KOPT-K1 (cell line): ENCODE data around the gene AGBL1.

Experiments
- H3K27ac ChIP-seq: fragments of 200-600 bp; sonication (generic); 2 replicates; pipeline ENCODE4 v1.5.1; 2016; ENCODE audit warnings: antibody characterized with exemption, mild to moderate bottlenecking, low read depth, low read length; ENCODE audit not compliant: poor library complexity, severe bottlenecking
- H3K36me3 ChIP-seq: fragments of 200-600 bp; sonication (generic); 2 replicates; pipeline ENCODE4 v1.5.1; 2017; ENCODE audit warnings: antibody characterized with exemption, mild to moderate bottlenecking, low read length, moderate library complexity; ENCODE audit not compliant: insufficient read depth
- H3K9me3 ChIP-seq: fragments of 200-600 bp; sonication (generic); 2 replicates; pipeline ENCODE4 v1.5.1; 2017; ENCODE audit warnings: antibody characterized with exemption, low read length, mild to moderate bottlenecking; ENCODE audit not compliant: insufficient read depth, poor library complexity, severe bottlenecking

Gene AGBL1

GRCh38 chr15:86849136-86849535, 769.5 kb downstream of the AGBL1 start:
- Histone ChIP-seq H3K36me3 (no peaks in the 10 kb centered on the region), H3K27ac (no peak overlapping the region), H3K9me3 (no peaks in the 10 kb centered on the region)

GRCh38 chr15:86849558-86850285, 770.1 kb downstream of the AGBL1 start:
- Histone ChIP-seq H3K27ac (no peak overlapping the region), H3K9me3 (no peaks in the 10 kb centered on the region), H3K36me3 (no peaks in the 10 kb centered on the region)

GRCh38 chr15:86850939-86851338, 771.3 kb downstream of the AGBL1 start:
- Histone ChIP-seq H3K27ac (no peak overlapping the region), H3K36me3 (no peaks in the 10 kb centered on the region), H3K9me3 (no peaks in the 10 kb centered on the region)

- Histone ChIP-seq H3K9me3 (no peaks in the 10 kb centered on the region), H3K27ac (no peak overlapping the region), H3K36me3 (no peaks in the 10 kb centered on the region)
These were observed 773.1 kb downstream of the AGBL1 start for GRCh38 chr15:86852741-86853140.

GRCh38 chr15:86854176-86854575, 774.5 kb downstream of the AGBL1 start:
- H3K9me3 ChIP-seq: no peaks in the 10 kb centered on the region
- H3K36me3 ChIP-seq: no peaks in the 10 kb centered on the region
- no peak overlapping the region for H3K27ac ChIP-seq

GRCh38 chr15:86855307-86856291, 775.9 kb downstream of the AGBL1 start:
- Histone ChIP-seq H3K36me3 (no peaks in the 10 kb centered on the region), H3K27ac (no peak overlapping the region), H3K9me3 (no peaks in the 10 kb centered on the region)

- H3K36me3 ChIP-seq: no peaks in the 10 kb centered on the region
- no peaks in the 10 kb centered on the region for H3K9me3 ChIP-seq
- no peak overlapping the region for H3K27ac ChIP-seq
These were observed 778.0 kb downstream of the AGBL1 start for GRCh38 chr15:86857701-86858100.

GRCh38 chr15:86863226-86863915, 783.7 kb downstream of the AGBL1 start:
- no peaks in the 10 kb centered on the region for H3K36me3 ChIP-seq
- no peak overlapping the region for H3K27ac ChIP-seq
- no peaks in the 10 kb centered on the region for H3K9me3 ChIP-seq

- no peak overlapping the region for H3K27ac ChIP-seq
- H3K9me3 ChIP-seq: no peaks in the 10 kb centered on the region
- H3K36me3 ChIP-seq: no peaks in the 10 kb centered on the region
These were observed 786.2 kb downstream of the AGBL1 start for GRCh38 chr15:86865920-86866319.

GRCh38 chr15:86870846-86871245, 791.2 kb downstream of the AGBL1 start:
- H3K9me3 ChIP-seq: no peaks in the 10 kb centered on the region
- no peak overlapping the region for H3K27ac ChIP-seq
- H3K36me3 ChIP-seq: no peaks in the 10 kb centered on the region

- Histone ChIP-seq H3K27ac (no peak overlapping the region), H3K9me3 (no peaks in the 10 kb centered on the region), H3K36me3 (no peaks in the 10 kb centered on the region)
These were observed 792.3 kb downstream of the AGBL1 start for GRCh38 chr15:86871964-86872363.

GRCh38 chr15:86872782-86873181, 793.1 kb downstream of the AGBL1 start:
- no peaks in the 10 kb centered on the region for H3K9me3 ChIP-seq
- H3K36me3 ChIP-seq: no peaks in the 10 kb centered on the region
- H3K27ac ChIP-seq: no peak overlapping the region

- no peaks in the 10 kb centered on the region for H3K36me3 ChIP-seq
- no peak overlapping the region for H3K27ac ChIP-seq
- no peaks in the 10 kb centered on the region for H3K9me3 ChIP-seq
These were observed 795.4 kb downstream of the AGBL1 start for GRCh38 chr15:86875067-86875466.

GRCh38 chr15:86876387-86876944, 796.8 kb downstream of the AGBL1 start:
- H3K9me3 ChIP-seq: no peaks in the 10 kb centered on the region
- no peaks in the 10 kb centered on the region for H3K36me3 ChIP-seq
- H3K27ac ChIP-seq: no peak overlapping the region

GRCh38 chr15:86877171-86877631, 797.5 kb downstream of the AGBL1 start:
- Histone ChIP-seq H3K9me3 (no peaks in the 10 kb centered on the region), H3K27ac (no peak overlapping the region), H3K36me3 (no peaks in the 10 kb centered on the region)
